ENCODE data around the gene ADGB. TPM values are rescaled to one million over a fixed set of nuclear protein-coding genes. Genes with fewer than 3 reads are reported as not detected.

The ADGB gene
- total and polyA plus RNA-seq, 2 donors, result 0.18 to 0.24 TPM

Other genes starting within 250 kb of the ADGB start
- 40.8 TPM for gene RAB32, start 55.1 kb upstream of the ADGB start, total RNA-seq
- gene RAB32, start 55.1 kb upstream of the ADGB start, polyA plus RNA-seq, result 41.3 TPM

Data from thymus (tissue), 2 donors.